NCI-H2196 treated with DMSO at 0.1 percent for 48 hours (cell line): ENCODE data around the gene TRPC4AP.

Source experiments
- DNase-seq: peaks from one replicate; lab custom pipeline; 2025; ENCODE audit not compliant: unreplicated experiment; lab: John Stamatoyannopoulos, UW

TRPC4AP gene

GRCh38 chr20:35015863-35016193, 76.8 kb downstream of the TRPC4AP start:
- DNase-seq: no peak

DNA sequence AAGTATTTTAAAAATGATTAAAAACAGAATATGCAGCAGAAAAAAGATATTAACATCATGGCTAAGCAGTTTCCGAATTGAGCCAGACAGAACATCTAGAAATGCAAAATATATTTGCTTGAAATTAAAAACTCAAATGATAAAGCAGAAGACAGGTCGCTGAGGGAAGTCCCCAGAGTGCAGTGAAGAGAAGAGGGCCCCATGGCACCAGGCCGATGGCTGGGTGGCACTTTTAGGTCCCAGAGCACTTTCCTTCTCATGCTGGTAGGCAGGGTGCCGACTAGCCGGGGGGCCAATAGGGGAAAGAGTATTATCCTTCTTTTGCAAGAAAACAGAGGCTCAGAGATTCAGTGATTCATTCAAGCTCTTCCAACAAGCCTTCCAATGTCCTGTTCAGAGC, 78.1 kb downstream of the TRPC4AP start:
- no peak for DNase-seq

DNA sequence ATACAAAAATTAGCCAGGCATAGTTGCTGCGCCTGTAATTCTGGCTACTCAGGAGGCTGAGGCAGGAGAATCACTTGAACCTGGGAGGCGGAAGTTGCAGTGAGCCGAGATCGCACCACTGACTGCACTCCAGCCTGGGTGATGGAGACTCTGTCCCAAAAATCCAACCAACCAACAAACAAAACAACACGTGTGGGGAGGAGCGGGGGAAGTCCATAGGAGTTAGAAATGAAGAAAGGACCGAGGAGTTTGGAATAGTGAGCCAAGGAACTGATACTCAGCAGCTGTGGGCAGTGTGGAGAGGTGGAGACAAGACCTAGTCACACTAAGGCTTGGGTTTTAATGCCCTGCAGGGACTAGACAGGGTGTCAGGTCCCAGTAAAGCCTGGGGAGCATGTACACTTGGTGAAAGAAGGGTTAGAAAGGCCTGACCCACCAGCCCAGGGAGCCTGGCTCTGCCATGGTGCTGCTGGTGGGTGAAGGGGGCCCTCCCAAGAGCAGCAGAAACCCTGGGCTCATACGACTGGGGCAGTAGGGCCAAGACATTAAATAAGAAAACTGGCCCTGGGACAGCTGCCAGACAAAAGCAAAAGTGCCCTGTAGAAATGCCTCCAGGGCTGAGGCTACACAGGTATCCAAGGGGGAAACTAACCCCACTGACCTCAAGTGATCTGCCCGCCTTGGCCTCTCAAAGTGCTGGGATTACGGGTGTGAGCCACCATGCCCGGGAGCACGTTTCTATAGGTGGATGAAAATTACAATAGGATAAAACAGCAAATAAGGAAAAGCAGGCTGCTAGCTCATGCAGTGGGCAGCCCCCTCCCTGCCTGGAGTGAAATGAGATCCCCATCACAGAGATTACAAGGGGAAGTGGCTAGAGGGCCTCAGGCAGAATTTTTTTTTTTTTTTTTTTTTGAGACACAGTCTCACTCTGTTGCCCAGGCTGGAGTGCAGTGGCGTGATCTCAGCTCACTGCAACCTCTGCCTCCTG, 78.9 kb downstream of the TRPC4AP start:
- DNase-seq: no peak

DNA sequence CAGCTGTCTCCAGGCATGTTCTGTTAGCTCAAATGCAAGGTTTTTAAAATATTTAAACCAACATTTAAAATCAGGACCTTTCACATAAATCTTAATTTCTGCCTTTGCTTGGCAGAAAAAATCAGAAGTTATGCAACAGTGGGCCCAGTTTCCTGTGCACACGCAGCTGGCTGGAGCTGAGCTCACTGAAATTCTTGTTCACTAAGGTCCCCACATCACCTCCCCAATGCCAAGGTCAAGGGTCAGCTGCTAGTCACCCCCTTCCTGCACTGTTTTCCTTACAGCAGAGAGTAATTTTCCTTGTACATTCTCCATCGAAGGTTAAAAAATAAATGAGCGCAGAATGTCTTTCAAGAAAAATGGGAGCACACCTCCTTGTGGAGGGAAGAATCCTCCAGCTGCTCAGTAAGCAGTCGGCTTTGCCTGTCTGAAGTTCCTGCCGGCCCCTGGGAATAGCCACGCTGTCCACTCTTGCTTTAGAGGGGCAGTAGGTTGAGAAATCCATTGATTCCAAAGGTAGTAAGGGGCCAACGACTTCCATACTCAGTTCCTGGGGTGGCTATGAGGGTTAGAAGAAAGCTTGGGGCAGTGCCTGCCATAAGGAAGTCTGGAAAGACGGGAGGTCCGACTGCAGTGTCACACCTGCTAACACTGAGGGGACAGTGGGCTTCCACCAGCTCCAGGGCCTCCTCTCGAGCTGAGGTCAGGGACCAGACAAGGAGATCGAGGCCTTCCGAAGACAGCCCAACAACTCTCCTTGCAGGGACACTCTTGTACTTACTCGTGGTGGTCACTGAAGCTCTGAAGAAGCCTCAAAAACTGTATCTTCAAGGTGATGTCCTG, 80.2 kb downstream of the TRPC4AP start:
- DNase-seq: no peak

GRCh38 chr20:35011589-35012226, 80.9 kb downstream of the TRPC4AP start:
- no peak for DNase-seq

- no peak for DNase-seq
These were observed 82.0 kb downstream of the TRPC4AP start for GRCh38 chr20:35010405-35011192.

DNA sequence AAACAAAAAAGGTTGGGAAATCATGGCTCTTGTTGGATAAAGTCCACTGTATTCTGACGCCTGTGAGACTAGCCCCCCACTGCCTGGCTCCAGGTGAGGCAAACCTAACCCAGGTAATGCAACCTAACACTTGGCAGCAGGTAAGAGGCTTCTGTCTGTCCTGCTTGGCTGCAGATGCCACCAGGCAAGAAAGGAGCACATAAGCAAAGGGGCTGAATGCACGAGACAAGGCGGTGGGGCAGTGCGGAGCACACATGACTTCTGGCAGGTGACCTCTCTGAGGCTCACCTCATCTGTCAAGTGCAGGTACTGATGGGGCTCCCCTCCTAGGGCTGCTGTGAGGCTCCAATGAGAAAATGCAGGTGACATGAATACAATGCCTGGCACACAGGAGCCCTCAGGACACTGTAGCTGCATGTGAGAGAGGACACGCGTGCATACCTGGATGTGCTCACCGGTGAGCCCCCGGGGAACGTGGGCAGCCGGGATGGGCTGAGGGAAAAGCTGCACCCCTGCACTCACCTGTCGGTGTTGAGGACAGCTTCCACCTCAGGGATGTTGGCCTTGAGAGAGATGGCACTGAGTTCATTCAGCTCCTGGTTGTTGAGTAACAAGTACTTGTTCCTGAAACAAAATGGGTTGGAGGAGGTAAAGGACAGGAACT, 82.8 kb downstream of the TRPC4AP start:
- no peak for DNase-seq

DNA sequence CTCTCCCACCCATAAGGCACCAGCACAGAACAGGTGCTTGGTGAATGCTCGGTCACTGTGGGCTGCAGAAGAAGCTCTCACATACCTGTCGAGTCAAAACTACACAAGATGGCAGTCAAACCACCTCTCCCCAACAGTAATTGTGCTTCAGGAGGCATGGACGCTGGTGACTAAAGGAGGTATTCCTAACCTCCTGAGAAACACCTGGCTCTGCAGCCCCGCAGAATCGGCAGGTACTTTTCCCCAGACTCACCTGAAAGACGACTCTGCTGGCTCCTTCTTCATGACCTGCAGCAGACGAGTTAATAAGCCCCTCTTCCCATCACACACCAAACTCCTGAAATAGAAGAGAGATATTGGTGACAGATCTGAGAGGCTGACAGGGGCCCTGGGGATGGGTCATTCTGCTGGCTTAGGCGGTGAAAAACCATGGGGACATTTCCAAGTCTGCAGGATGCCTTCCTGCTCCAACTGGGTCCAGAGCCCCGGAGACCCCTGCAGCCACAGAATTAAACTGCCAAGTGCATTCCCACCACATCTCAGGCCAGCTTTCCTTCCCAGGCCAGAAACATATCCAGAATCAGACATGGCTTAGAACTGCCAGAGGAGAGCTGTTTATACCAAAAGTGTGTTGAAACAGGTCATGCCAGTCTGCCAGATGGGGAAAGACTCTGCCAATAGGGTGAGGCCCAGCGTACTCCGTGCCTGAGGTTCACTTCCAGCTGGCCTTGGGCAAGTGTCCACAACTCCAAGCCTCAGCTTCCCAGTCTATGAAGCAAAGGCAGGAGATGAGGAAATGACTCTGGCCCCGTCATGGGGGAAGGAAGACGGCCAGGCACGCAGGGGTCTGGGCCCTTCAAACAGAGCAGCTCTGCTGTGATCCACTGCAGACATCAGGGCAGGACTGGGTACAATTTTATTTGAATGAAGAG, 83.9 kb downstream of the TRPC4AP start:
- no peak for DNase-seq

GRCh38 chr20:35007891-35008290, 84.7 kb downstream of the TRPC4AP start:
- no peak for DNase-seq

DNA sequence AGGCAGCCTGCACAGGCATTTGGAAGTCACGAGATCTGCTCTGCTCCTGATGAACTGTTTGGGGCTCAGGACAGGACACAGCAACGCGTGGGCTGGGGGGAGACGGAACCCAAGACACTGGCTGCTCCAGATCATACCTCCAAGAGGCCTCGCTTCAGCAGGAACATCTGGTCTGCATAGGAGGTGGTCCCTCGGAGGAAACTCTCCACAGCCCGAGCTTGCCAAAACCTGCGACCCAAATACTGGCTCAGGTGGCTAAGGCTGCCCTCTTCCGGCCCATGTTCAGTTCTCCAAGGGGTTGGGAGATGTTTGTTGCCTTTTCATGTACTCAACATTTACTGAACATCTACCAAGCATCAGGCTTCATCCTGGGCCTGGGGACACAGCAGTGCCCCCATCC, 85.2 kb downstream of the TRPC4AP start:
- no peak for DNase-seq

DNA sequence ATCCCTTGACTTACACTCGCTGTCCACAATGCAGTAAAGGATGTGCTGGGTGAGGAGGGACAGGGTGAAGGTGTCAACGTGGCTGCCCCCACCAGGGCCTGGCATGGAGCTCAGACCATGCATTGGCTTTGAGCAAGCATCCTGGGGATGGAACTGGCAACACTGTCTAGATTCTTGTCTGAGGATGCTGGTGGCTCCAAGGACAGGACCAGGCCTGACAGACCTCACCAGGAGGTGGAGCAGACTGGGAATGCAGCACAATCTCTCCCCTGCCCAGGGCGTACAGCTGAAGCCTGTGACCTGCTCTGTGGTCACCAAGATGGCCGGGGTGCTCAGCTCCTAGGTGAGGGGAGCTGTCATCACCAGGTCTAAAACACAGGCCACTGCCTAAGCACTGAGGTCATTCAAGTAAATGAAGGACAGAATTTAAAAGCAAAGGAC, 86.1 kb downstream of the TRPC4AP start:
- DNase-seq: no peak

DNA sequence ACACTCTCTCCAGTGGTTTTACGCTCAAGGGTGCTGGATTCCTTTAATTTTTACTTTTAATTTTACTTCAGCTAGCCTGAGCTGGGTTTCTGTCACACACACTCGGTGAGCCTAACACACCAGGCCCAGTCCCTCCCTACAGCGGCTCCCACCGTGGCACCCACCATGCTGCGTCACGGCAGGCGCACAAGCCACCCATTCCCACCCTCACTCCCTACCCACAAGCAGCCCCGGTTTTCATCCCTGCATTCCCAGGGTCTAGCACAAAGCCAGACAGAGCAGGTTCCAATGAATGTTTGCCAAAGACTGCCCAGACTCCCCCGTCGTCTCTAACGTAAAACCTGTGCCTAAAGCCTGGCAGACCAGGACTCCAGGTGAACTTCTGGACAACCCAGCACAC, 86.6 kb downstream of the TRPC4AP start:
- no peak for DNase-seq

GRCh38 chr20:35005463-35005961, 87.1 kb downstream of the TRPC4AP start:
- no peak for DNase-seq

- no peak for DNase-seq
These were observed 87.7 kb downstream of the TRPC4AP start for GRCh38 chr20:35004749-35005462.

DNA sequence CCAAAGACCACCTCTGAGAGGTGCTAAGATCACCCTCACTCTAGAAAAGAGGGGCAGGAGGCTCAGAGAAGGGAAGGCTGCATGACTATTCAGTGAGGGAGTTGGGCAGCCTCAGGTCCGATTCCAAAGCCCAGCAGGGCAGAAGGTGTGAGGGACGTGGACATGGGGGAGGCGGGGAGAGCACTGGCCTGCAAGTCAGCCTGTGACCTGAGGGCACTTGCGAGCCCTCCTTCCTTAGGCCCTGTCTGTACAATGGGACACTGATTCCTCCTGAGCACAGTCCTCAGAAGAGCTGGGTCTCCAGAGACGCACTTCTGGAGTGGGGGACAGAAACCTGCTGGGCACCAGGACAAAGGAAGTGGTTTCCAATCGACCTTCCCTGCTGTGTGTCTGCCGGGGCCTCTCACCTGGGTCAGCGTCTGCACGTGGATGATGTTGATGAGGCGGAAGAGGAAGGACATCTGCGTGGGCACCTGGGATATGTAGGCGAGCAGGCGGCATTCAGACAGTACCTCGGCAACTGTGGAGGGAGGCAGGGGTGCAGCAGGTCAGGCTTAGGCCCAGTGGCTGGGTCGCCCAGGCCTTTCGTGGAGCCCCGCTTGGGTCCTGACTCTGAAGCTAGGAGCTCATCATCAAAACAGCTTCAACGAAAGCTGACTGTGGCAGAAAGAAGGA, 88.4 kb downstream of the TRPC4AP start:
- DNase-seq: no peak

DNA sequence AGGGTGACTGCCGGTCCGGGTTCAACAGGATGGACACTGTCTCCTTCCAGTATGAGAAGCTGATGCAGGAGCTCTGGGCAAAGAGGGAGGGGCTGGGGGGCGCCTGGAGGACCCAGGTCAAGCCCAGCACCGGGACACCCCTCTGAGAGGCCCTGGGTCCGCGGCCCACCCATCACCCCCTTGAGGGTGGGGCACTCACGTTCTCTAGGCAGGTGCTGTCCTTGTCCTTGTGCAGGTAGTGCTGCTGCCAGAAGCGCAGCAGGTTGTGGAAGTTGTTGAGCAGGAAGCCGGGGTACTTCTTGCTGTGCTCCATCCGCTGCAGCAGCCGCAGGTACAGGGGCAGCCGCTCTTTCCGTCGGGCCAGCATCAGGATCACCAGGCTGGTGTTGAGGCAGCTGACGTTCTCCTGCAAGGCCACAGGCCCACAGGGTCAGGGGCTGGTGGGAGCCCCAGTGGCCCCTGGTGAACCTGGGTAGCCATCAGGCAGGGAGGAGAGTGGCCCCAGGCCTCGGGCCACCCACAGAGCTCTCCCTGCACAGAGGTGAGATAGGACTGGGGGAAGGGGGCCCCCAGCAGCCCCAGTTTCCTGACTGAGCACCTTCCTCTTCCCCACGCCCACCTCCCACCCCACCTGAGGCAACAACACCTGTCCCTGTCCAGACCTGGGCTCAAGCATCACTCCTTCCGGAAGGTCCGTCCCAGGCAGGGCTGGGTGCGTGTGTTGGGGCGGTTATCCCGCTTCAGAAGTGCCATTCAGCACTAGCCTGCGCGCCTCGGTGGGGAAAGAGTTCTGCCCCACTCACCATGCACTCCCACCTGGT, 89.2 kb downstream of the TRPC4AP start:
- DNase-seq: no peak
